HG02981 (cell line): ENCODE measurements around the gene PLEKHA3.
"Not testable (repeated sequence)": the region's sequence is repeated elsewhere in the genome, so short reads cannot be mapped to it uniquely, and the experiment has no call there.

Experiments
- ATAC-seq: cut with Tn5 transposase; IDR thresholded peaks from one replicate; pipeline ENCODE4 v1.9.1; 2021; ENCODE audit warnings: mild to moderate bottlenecking, moderate library complexity; ENCODE audit not compliant: unreplicated experiment

The PLEKHA3 gene

GRCh38 chr2:178480227-178481181 is at the start of gene PLEKHA3:
TSS of gene PLEKHA3 (plus strand) at chr2:178480457. CDS start at chr2:178480870, 413 bp downstream.
- peak; percentile 49 for ATAC-seq

GRCh38 chr2:178436662-178437061 is 43.6 kb upstream of the PLEKHA3 start:
- ATAC-seq: no peak

DNA sequence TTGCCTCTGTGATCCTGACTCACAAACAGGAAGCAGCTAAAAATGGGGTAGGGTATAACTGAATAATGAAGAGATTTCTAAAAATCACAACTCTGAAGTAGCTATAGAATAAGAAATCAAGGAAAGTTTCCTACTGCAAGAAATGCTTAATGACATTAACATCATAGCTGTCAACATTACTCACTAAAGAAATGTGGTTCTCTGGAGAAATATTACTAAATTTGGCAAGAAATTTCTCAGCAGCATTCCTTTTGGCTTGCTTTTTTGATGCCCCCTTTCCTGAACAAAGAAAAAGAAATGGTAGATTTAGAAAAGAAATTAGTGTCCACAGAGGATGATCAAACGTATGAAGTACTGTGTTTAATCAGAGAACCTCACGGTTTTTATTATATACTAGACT is 38.8 kb upstream of the PLEKHA3 start:
- no peak for ATAC-seq

GRCh38 chr2:178448968-178449661 is 31.1 kb upstream of the PLEKHA3 start:
- ATAC-seq: no peak

- ATAC-seq: no peak
These were observed 30.3 kb upstream of the PLEKHA3 start for GRCh38 chr2:178449700-178450523.

DNA sequence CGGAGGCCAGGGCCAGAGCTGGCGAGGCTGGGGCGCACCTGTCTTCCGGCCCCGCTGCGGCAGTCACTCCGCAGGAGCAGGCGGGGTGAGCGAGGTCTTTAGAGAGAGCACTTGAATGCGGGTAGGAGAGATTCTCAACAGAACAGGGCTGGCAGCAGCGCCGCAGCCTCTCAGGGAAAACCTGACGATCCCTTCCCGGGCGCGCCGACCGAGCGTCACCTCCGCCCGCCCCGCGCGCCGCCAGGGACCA is 29.8 kb upstream of the PLEKHA3 start:
- peak; percentile 52 for ATAC-seq

DNA sequence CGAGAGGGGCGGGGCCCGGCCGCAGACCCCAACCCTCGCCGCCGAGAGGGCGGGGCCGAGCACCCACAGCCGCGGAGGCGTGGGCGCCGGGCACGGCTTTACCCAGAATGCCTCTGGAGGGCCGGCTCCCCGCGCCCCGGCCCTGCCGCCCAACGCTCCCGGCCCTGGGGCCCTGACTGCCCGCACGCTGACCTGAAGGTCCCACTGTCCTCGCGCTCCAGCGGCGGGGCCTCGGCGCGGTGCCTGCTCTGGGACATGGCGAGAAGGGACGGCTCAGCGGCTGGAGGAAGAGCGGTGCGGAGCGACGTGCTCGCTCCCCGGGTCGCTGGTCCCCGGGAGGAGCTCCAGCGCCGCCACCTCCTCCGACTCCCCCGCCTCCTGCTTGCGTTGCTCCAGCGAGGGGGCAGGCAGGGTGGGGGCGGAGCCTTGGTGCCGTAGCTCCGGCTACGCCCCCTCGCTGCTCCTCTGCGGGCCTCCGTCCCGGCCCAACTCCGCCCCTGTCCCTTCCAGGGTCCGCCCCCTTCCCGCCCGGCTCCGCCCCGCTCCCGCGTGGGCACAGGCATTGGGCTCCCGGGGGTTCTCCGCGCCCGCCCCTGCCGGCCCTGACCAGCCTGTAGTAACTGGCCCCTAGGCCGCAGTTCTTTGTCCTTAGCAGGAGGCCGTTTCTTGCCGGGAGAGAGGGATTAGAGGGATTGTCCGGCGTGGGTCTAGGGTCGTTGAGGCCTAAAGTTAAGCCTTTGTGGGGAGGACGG is 29.3 kb upstream of the PLEKHA3 start, which contains the start of the genes PJVK and PRKRA:
Gene PJVK (plus strand): TSS at position 605 of the 752 bp plus-strand sequence. CDS start 2,032 bp downstream, outside the sequence.
Gene PRKRA (minus strand): TSS at position 402 of the 752 bp plus-strand sequence. CDS start 145 bp downstream, at position 257.
- ATAC-seq: peak; percentile 83

GRCh38 chr2:178452334-178452733 is 27.9 kb upstream of the PLEKHA3 start:
- ATAC-seq: no peak

- no peak for ATAC-seq
These were observed 27.4 kb upstream of the PLEKHA3 start for GRCh38 chr2:178452870-178453269.

GRCh38 chr2:178455947-178456346 is 24.3 kb upstream of the PLEKHA3 start:
- no peak for ATAC-seq

DNA sequence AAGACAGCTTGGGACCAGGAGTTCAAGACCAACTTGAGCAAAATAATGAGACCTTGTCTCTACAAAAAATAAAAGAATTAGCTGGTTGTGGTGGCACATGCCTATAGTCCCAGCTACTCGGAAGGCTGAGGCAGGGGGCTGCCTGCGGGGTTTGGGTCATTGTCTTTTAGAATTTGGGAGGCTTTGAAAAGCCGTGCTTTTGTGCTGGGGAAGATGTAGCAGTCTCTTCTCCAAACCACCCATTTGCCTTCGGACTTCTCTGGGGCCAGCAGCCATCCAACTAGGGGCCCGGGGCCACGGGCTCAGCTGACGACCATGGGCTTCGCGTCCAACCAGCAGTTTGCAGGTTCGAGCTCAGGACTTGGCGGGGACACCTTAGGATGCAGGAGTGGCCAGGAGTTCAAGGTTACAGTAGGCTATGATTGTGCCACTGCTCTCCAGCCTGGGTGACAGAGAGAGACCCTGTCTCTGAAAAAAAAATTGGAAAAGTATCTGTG is 22.8 kb upstream of the PLEKHA3 start:
- ATAC-seq: no peak

DNA sequence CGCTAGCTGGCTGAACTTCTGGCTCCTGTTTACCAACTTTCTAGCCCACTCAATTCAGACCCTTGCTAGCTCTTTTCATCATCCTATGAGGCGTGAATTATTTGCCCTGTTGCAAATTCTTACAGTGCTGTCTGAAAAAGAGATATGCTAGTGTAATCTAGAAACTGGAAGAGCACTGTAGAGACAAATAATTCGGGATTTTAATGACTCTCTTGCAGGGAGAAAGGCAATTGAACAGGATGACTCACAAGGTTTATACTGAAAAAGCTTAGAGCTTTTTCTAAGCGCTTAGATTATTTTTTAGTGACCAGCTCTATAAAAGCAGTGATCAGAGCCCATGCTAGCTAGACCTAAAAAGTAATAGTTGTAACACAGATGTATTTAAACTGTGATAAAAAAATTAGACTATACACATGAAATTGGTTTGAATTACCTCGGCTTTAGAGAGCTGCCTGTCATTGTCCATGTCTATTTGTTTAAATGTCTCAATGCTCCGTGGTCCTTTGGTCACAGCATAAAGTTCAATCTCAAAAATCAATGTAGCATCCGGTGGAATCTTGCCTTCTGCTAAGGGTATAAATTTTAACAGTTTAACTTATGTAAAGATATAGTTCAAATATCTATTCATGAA is 10.9 kb upstream of the PLEKHA3 start:
- ATAC-seq: no peak

- ATAC-seq: not testable (repeated sequence)
These were observed 8.9 kb upstream of the PLEKHA3 start for GRCh38 chr2:178471313-178471712.

DNA sequence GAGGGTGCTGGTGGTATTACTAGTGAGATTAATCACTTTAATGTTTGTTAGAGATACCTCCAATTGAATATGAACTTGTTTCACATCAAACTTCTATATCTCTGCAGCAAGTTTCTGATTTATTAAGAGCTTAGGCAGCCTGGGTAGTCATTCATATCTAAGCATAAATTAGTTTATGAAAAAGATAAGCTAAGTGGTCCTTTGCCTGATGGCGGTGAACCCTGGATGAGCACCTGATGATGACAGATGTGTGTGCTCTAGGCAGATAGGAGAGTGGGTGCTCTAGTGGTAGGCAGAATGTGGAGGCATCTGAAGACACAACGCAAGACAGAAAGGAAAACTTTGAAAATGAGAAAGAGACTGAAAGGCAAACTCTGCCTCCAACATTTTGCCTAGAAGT is 6.9 kb upstream of the PLEKHA3 start:
- ATAC-seq: no peak

GRCh38 chr2:178473931-178474330 is 6.3 kb upstream of the PLEKHA3 start:
- ATAC-seq: no peak

DNA sequence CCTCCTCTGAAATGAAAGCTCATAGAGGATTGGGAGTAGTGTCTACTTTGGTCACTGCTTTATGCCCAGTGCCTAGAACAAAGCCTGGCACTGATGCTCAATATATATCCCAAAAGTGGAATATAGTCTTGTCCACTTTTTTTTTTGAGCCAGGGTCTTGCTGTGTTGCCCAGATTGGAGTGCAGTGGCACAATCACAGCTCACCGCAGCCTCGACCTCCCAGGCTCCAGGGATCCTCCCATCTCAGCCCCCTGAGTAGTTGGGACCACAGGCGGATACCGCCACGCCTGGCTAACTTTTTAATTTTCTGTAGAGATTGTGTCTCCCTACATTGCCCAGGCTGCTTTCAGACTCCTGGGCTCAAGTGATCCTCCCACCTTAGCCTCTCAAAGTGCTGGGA is 5.7 kb upstream of the PLEKHA3 start:
- no peak for ATAC-seq

DNA sequence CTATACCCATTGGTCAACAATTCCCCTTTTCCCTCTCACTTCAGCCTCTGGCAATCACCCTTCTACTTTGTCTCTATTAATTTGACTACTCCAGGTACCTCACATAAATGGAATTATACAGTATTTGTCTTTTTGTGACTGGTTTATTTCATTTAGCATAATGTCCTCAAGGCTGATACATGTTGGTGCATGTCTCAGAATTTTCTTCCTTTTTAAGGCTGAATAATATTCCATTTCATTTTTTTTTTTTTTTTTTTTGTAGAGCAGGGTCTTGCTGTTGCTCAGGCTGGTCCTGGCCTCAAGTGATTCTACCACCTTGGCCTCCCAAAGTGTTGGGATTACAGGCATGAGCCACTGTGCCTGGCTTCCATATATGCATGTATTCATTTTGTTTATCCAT is 3.8 kb upstream of the PLEKHA3 start:
- ATAC-seq: no peak

GRCh38 chr2:178477443-178478129 is 2.7 kb upstream of the PLEKHA3 start:
- ATAC-seq: no peak

DNA sequence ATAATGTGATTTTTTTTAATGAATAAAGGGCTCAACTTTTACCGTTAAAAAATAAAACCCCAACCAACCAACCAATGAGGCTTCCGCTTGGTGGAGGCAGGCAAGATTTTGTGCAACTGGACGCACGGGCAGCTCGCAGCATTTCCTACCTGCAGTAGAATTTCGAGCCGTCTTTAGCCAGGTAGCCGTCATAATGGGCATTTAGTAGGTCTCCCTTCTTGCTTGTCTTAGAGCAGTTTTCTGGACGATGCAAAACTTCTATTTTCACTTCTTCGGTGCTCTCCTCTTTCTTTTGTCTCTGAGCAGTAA is 2.2 kb upstream of the PLEKHA3 start:
- peak; percentile 1 for ATAC-seq
